Activated CD8-positive, alpha-beta memory T cell treated with anti-CD3 and anti-CD28 coated beads for 36 hours (primary cell): Measurements from ENCODE around the gene ZNF213. TPM values are rescaled to one million over a fixed set of nuclear protein-coding genes. Genes with fewer than 3 reads are reported as not detected.

Experiments used
- CTCF ChIA-PET: fragments of 350-600 bp; sonication (Branson Sonifier 250); formaldehyde crosslinking; loops from one replicate; lab custom pipeline; 2021; ENCODE audit warnings: antibody characterized with exemption; lab: Charles Lee
- POLR2A ChIA-PET: fragments of 350-600 bp; sonication (Branson Sonifier 250); formaldehyde crosslinking; loops from one replicate; lab custom pipeline; 2021; ENCODE audit warnings: antibody characterized with exemption; lab: Charles Lee
- total RNA-seq, 2 experiments: library from RNA; stranded (reverse); gene quantifications; one replicate each; pipeline ENCODE4 v1.2.3, GENCODE V29; 2021

The ZNF213 gene
- total RNA-seq, 2 experiments from 2014 or later = 8.6 to 9.2 TPM

GRCh38 chr16:3140603-3141427 is 6.0 kb downstream of the ZNF213 start:
- ChIA-PET POLR2A (no interaction called here), CTCF (no interaction called here)

GRCh38 chr16:3141781-3142311 is 7.0 kb downstream of the ZNF213 start:
- POLR2A ChIA-PET = no interaction called here
- CTCF ChIA-PET = interaction anchor here (1.0 kb wide), 1 partner anchor 13 kb away, joined by 3 read pairs; no protein-coding TSS in a partner anchor

GRCh38 chr16:3142327-3142726 is 7.5 kb downstream of the ZNF213 start:
- CTCF ChIA-PET = interaction anchor here (1.0 kb wide), 1 partner anchor 13 kb away, joined by 3 read pairs; no protein-coding TSS in a partner anchor
- POLR2A ChIA-PET = no interaction called here

- ChIA-PET CTCF (interaction anchor here (1.0 to 1.3 kb wide), 2 partner anchors 14 to 27 kb away, joined by 3 read pairs; no protein-coding TSS in a partner anchor), POLR2A (no interaction called here)
Observed at GRCh38 chr16:3142770-3143169, 7.9 kb downstream of the ZNF213 start.

GRCh38 chr16:3143189-3143588 is 8.4 kb downstream of the ZNF213 start:
- CTCF ChIA-PET = interaction anchor here (1.3 kb wide), 1 partner anchor 27 kb away, joined by 3 read pairs; no protein-coding TSS in a partner anchor

GRCh38 chr16:3143598-3144320 is 8.9 kb downstream of the ZNF213 start:
- ChIA-PET CTCF (interaction anchor here (1.0 to 2.7 kb wide), 4 partner anchors 10 to 48 kb away, joined by 3 to 13 read pairs (median 4); no protein-coding TSS in a partner anchor), POLR2A (interaction anchor here (1.4 kb wide), 1 partner anchor 9 kb away, joined by 6 read pairs; the partner anchor contains the start of gene ZNF213)

More at GRCh38 chr16:3143189-3143588, 8.4 kb downstream of the ZNF213 start:
- POLR2A ChIA-PET = no interaction called here

GRCh38 chr16:3144321-3144983 is 9.6 kb downstream of the ZNF213 start:
- ChIA-PET CTCF (interaction anchor here (1.0 to 2.7 kb wide), 3 partner anchors 11 to 49 kb away, joined by 3 to 13 read pairs (median 5); no protein-coding TSS in a partner anchor), POLR2A (interaction anchor here (1.4 kb wide), 1 partner anchor 10 kb away, joined by 6 read pairs; the partner anchor contains the start of gene ZNF213)

- ChIA-PET POLR2A (interaction anchor here (1.4 kb wide), 1 partner anchor 10 kb away, joined by 6 read pairs; the partner anchor contains the start of gene ZNF213), CTCF (interaction anchor here (0.8 to 2.7 kb wide), 3 partner anchors 12 to 49 kb away, joined by 3 to 13 read pairs (median 5); no protein-coding TSS in a partner anchor)
Observed at GRCh38 chr16:3145151-3145550, 10.3 kb downstream of the ZNF213 start.

- POLR2A ChIA-PET = interaction anchor here (1.4 kb wide), 1 partner anchor 11 kb away, joined by 6 read pairs; the partner anchor contains the start of gene ZNF213
- CTCF ChIA-PET = interaction anchor here (0.8 to 2.7 kb wide), 3 partner anchors 12 to 49 kb away, joined by 3 to 13 read pairs (median 5); no protein-coding TSS in a partner anchor
Observed at GRCh38 chr16:3145660-3146059, 10.8 kb downstream of the ZNF213 start.

GRCh38 chr16:3147046-3147756 is 12.4 kb downstream of the ZNF213 start:
- ChIA-PET CTCF (interaction anchor here (0.9 to 1.7 kb wide), 4 partner anchors 10 to 116 kb away, joined by 3 to 4 read pairs (median 3); no protein-coding TSS in a partner anchor), POLR2A (interaction anchor here (0.5 to 1.9 kb wide), 3 partner anchors 10 to 355 kb away, joined by 3 to 6 read pairs (median 5); partner anchors contain the start of gene ZNF213)

- ChIA-PET CTCF (interaction anchor here (0.9 to 1.7 kb wide), 5 partner anchors 10 to 116 kb away, joined by 3 to 4 read pairs (median 3); no protein-coding TSS in a partner anchor), POLR2A (interaction anchor here (0.5 to 1.9 kb wide), 3 partner anchors 10 to 354 kb away, joined by 3 to 6 read pairs (median 5); partner anchors contain the start of gene ZNF213)
Observed at GRCh38 chr16:3147757-3148104, 12.9 kb downstream of the ZNF213 start.

GRCh38 chr16:3148256-3149192 is 13.7 kb downstream of the ZNF213 start:
- CTCF ChIA-PET = interaction anchor here (0.7 to 2.9 kb wide), 10 partner anchors 10 to 90 kb away, joined by 3 to 22 read pairs (median 5); partner anchors contain the start of gene ZNF213
- POLR2A ChIA-PET = interaction anchor here (1.0 to 2.7 kb wide), 3 partner anchors 14 to 144 kb away, joined by 4 to 21 read pairs (median 6); partner anchors contain the start of gene ZNF213

GRCh38 chr16:3149193-3149530 is 14.3 kb downstream of the ZNF213 start:
- ChIA-PET CTCF (interaction anchor here (0.7 to 2.9 kb wide), 11 partner anchors 10 to 121 kb away, joined by 3 to 22 read pairs (median 6); partner anchors contain the start of gene ZNF213), POLR2A (interaction anchor here (1.0 to 2.7 kb wide), 3 partner anchors 14 to 144 kb away, joined by 3 to 21 read pairs (median 4); partner anchors contain the start of gene ZNF213)

GRCh38 chr16:3149630-3150345 is 15.0 kb downstream of the ZNF213 start:
- POLR2A ChIA-PET = interaction anchor here (1.0 to 2.7 kb wide), 8 partner anchors 9 to 145 kb away, joined by 3 to 21 read pairs (median 4); partner anchors contain the start of genes ZNF213 and ZNF263

More at GRCh38 chr16:3149630-3150345, 15.0 kb downstream of the ZNF213 start:
- CTCF ChIA-PET = interaction anchor here (0.8 to 2.9 kb wide), 21 partner anchors 9 to 121 kb away, joined by 3 to 22 read pairs (median 5); partner anchors contain the start of genes OR1F1, ZNF213 and ZSCAN10
